ENCODE measurements around the gene FBXL4. TPM values are rescaled to one million over a fixed set of nuclear protein-coding genes. Genes with fewer than 3 reads are reported as not detected.

Gene FBXL4
- total and polyA plus RNA-seq, 10 of the 15 experiments (the other 5 are each of a cell fraction or from before 2014, with no cell fraction given): 2.9 to 16.9 (median 7.2) TPM

DNA sequence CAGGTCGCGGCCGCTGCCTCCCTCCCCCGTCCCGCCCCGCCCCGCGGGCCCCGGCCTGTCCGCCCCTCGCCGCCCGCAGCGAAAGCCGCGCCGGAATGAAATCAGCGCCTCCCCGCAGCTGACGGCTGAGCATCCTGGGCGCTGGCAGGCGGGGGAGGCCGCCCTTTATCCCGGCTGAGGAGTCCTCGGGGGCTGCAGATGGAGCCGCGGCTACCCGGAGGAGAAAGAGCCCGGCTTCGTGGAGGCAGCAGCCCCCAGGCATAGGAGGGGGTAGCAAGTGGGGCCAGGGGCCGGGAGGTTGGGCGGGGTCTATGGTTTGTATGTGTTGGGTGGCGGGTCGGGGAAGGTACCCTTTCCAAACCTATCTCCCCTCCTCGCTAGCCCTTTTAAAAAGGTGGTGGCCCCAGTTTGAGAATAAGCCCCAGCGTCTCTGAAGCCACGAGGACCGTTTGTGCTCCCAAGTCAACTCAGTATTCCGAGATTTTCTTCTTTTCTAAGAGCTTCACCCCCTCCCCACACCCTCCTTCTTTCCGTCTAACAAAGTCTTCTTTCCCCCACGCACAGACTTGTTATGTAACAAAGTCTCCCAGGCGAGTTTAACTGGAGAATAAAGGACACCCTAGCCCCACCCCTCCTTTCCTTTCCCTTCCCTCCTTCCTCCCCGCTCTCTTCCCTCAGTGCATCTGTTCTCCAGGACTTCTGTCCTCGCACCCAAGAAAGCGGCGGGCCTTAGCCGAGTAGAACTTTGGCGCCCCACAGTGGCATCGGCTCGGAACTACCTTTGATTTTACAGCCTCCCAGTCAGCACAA is 102.3 kb downstream of the FBXL4 start:
- ATAC-seq: peak; percentile 87
- H3K4me3 ChIP-seq: no peak overlapping the region
- WGBS (ENCODE audit: insufficient coverage, insufficient replicate concordance, low lambda C conversion rate, missing lambda C conversion rate): 2% methylated on average over 29 of the region's 50 CpGs
- no peak overlapping the region for H3K27ac ChIP-seq (ENCODE audit: control insufficient read depth, insufficient read depth)
- ChIA-PET RAD21 (ENCODE audit: unreplicated experiment) (interaction anchor here (1.0 kb wide), 1 partner anchor 68 kb away, joined by 3 read pairs; no protein-coding TSS in a partner anchor), CTCF (interaction anchor here (0.6 to 1.4 kb wide), 3 partner anchors 8 to 55 kb away, joined by 3 to 4 read pairs (median 4); no protein-coding TSS in a partner anchor), POLR2A (no interaction called here), SMC1A (ENCODE audit: uncharacterized antibody, unreplicated experiment) (interaction anchor here (1.0 kb wide), 1 partner anchor 68 kb away, joined by 4 read pairs; no protein-coding TSS in a partner anchor)
- in situ Hi-C loops (cut with MboI) (loop anchor here (5.0 kb wide), 1 partner anchor 1348 kb away; no protein-coding TSS in a partner anchor), intact Hi-C loops (cut with micrococcal nuclease; ENCODE audit: unreplicated experiment) (loop anchor here (1.0 to 10.0 kb wide), 6 partner anchors 77 to 1349 kb away; no protein-coding TSS in a partner anchor)
- no peaks in the 10 kb centered on the region for H3K36me3 ChIP-seq (ENCODE audit: control insufficient read depth in 2 of 2, insufficient read depth in 2 of 2, low read length in 1 of 2)
- no TSS peak for BruUV-seq (replicated peaks)
- no peaks in the 10 kb centered on the region for H3K4me1 ChIP-seq (ENCODE audit: control insufficient read depth, insufficient read depth, low read length)
- H3K9ac ChIP-seq (ENCODE audit: control insufficient read depth, insufficient read depth, low read length): no peak overlapping the region
- no peak overlapping the region for H2AFZ ChIP-seq (ENCODE audit: control insufficient read depth, low read depth, low read length)
- DNase-seq (ENCODE audit: low read depth, low spot score): peak; percentile 11
- peak; percentile 84 for FAIRE-seq
- peaks cover 8 to 34% of the 10 kb centered on the region in 2 experiments for H3K27me3 ChIP-seq (replicated peaks in 1 of 2; ENCODE audit: control insufficient read depth in 2 of 2, insufficient read depth in 2 of 2, low read length in 1 of 2)
- H4K20me1 ChIP-seq (ENCODE audit: control insufficient read depth, insufficient read depth): no peaks in the 10 kb centered on the region
- no peaks in the 10 kb centered on the region for H3K79me2 ChIP-seq (ENCODE audit: control insufficient read depth, insufficient read depth, low read length)
- TF ChIP-seq BCL11A (IDR thresholded peaks at IDR 0.05; ENCODE audit: low read depth, low read length): no peak
- TF ChIP-seq, protein P1, sequence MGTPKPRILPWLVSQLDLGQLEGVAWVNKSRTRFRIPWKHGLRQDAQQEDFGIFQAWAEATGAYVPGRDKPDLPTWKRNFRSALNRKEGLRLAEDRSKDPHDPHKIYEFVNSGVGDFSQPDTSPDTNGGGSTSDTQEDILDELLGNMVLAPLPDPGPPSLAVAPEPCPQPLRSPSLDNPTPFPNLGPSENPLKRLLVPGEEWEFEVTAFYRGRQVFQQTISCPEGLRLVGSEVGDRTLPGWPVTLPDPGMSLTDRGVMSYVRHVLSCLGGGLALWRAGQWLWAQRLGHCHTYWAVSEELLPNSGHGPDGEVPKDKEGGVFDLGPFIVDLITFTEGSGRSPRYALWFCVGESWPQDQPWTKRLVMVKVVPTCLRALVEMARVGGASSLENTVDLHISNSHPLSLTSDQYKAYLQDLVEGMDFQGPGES (IDR thresholded peaks at IDR 0.05): no peak
- 0 out of 2 replicates have a peak, but pooled peaks have one; percentile 28 for TF ChIP-seq YY1 (IDR thresholded peaks at IDR 0.05; ENCODE audit: low read depth, low read length)
- TF ChIP-seq EZH2 (IDR thresholded peaks at IDR 0.05; ENCODE audit: borderline replicate concordance, control insufficient read depth, low read depth, low read length): 0 out of 2 replicates have a peak, but pooled peaks have one; percentile 12
- TF ChIP-seq FOXM1 (IDR thresholded peaks at IDR 0.05; ENCODE audit: low read depth, low read length): no peak
- peak; percentile 87 for TF ChIP-seq SUZ12 (IDR thresholded peaks at IDR 0.05; ENCODE audit: unreplicated experiment)
- TF ChIP-seq, protein P2, sequence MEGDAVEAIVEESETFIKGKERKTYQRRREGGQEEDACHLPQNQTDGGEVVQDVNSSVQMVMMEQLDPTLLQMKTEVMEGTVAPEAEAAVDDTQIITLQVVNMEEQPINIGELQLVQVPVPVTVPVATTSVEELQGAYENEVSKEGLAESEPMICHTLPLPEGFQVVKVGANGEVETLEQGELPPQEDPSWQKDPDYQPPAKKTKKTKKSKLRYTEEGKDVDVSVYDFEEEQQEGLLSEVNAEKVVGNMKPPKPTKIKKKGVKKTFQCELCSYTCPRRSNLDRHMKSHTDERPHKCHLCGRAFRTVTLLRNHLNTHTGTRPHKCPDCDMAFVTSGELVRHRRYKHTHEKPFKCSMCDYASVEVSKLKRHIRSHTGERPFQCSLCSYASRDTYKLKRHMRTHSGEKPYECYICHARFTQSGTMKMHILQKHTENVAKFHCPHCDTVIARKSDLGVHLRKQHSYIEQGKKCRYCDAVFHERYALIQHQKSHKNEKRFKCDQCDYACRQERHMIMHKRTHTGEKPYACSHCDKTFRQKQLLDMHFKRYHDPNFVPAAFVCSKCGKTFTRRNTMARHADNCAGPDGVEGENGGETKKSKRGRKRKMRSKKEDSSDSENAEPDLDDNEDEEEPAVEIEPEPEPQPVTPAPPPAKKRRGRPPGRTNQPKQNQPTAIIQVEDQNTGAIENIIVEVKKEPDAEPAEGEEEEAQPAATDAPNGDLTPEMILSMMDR (IDR thresholded peaks at IDR 0.05 in 2 of 3, conservative IDR thresholded peaks at IDR 0.05 in 1 of 3; ENCODE audit: control insufficient read depth in 2 of 3, extremely low read depth in 1 of 3, insufficient read depth in 1 of 3, low read depth in 3 of 3, low read length in 3 of 3): peak; percentile 90 to 93 (median 92)
- no peak for TF ChIP-seq ZZZ3 (IDR thresholded peaks at IDR 0.05; ENCODE audit: control insufficient read depth, insufficient read length, low read depth)
- TF ChIP-seq HDAC2 (IDR thresholded peaks at IDR 0.05): no peak
- peak; percentile 95 for TF ChIP-seq RAD21 (IDR thresholded peaks at IDR 0.05; ENCODE audit: insufficient read depth, low read depth, low read length)
- TF ChIP-seq SMC3 (IDR thresholded peaks at IDR 0.05; ENCODE audit: borderline replicate concordance, low read length): peak; percentile 73
- TF ChIP-seq MXI1 (IDR thresholded peaks at IDR 0.05; ENCODE audit: low read depth, low read length): no peak
- TF ChIP-seq, protein P3, sequence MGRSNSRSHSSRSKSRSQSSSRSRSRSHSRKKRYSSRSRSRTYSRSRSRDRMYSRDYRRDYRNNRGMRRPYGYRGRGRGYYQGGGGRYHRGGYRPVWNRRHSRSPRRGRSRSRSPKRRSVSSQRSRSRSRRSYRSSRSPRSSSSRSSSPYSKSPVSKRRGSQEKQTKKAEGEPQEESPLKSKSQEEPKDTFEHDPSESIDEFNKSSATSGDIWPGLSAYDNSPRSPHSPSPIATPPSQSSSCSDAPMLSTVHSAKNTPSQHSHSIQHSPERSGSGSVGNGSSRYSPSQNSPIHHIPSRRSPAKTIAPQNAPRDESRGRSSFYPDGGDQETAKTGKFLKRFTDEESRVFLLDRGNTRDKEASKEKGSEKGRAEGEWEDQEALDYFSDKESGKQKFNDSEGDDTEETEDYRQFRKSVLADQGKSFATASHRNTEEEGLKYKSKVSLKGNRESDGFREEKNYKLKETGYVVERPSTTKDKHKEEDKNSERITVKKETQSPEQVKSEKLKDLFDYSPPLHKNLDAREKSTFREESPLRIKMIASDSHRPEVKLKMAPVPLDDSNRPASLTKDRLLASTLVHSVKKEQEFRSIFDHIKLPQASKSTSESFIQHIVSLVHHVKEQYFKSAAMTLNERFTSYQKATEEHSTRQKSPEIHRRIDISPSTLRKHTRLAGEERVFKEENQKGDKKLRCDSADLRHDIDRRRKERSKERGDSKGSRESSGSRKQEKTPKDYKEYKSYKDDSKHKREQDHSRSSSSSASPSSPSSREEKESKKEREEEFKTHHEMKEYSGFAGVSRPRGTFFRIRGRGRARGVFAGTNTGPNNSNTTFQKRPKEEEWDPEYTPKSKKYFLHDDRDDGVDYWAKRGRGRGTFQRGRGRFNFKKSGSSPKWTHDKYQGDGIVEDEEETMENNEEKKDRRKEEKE (IDR thresholded peaks at IDR 0.05): no peak
- no peak overlapping the region for H3K4me2 ChIP-seq (ENCODE audit: control insufficient read depth, insufficient read depth)
- H3K9me3 ChIP-seq (replicated peaks; ENCODE audit: control insufficient read depth, insufficient read depth, low read length): no peaks in the 10 kb centered on the region
